Subcutaneous abdominal adipose tissue (tissue), 5 donors: ENCODE data around the gene COL5A1.

ENCODE experiments used
- H3K27ac ChIP-seq: one replicate; pipeline ENCODE4 v1.7.0; 2013; ENCODE audit warnings: low read depth, mild to moderate bottlenecking, inconsistent platforms, low read length, moderate library complexity
- H3K27me3 ChIP-seq, 5 donors: one replicate each; pipeline ENCODE4 v1.7.0; 2013; ENCODE audit warnings: low read length in 5 of 5, inconsistent platforms in 1 of 5; ENCODE audit not compliant: control insufficient read depth in 5 of 5, insufficient read depth in 4 of 5
- H3K36me3 ChIP-seq, 5 donors: one replicate each; pipeline ENCODE4 v1.7.0; 2013; ENCODE audit warnings: low read length in 5 of 5; ENCODE audit not compliant: control insufficient read depth in 5 of 5, insufficient read depth in 5 of 5
- H3K4me1 ChIP-seq, 5 donors: one replicate each; pipeline ENCODE4 v1.7.0; 2013; ENCODE audit warnings: low read length in 5 of 5, mild to moderate bottlenecking in 3 of 5, moderate library complexity in 1 of 5; ENCODE audit not compliant: control insufficient read depth in 5 of 5, insufficient read depth in 5 of 5
- H3K4me3 ChIP-seq, 5 donors: one replicate each; pipeline ENCODE4 v1.7.0; 2013; ENCODE audit warnings: low read length in 5 of 5, low read depth in 1 of 5
- H3K9ac ChIP-seq, 5 donors: one replicate each; pipeline ENCODE4 v1.7.0; 2013; ENCODE audit warnings: low read length in 5 of 5, mild to moderate bottlenecking in 4 of 5, moderate library complexity in 3 of 5
- H3K9me3 ChIP-seq, 5 donors: one replicate each; pipeline ENCODE4 v1.7.0; 2013; ENCODE audit warnings: low read length in 5 of 5; ENCODE audit not compliant: control insufficient read depth in 5 of 5
- donor health status: healthy.
- donor health status: healthy.
- donor health status: healthy.
- donor health status: healthy.
- donor health status: healthy.

The COL5A1 gene

GRCh38 chr9:134793288-134794188 is 151.9 kb downstream of the COL5A1 start:
- Histone ChIP-seq H3K4me1 (peaks cover 0 to 11% (median 0%) of the 10 kb centered on the region in 5 donors), H3K27ac (no peak overlapping the region), H3K4me3 (no peak overlapping the region), H3K27me3 (no peaks in the 10 kb centered on the region), H3K36me3 (peaks cover 0 to 67% (median 57%) of the 10 kb centered on the region in 5 donors), H3K9ac (no peak overlapping the region), H3K9me3 (no peaks in the 10 kb centered on the region)

GRCh38 chr9:134794663-134795370 is 153.2 kb downstream of the COL5A1 start:
- Histone ChIP-seq H3K9me3 (no peaks in the 10 kb centered on the region), H3K9ac (no peak overlapping the region), H3K4me1 (peaks cover 0 to 2% (median 0%) of the 10 kb centered on the region in 5 donors), H3K36me3 (peaks cover 0 to 69% (median 58%) of the 10 kb centered on the region in 5 donors), H3K27ac (no peak overlapping the region), H3K4me3 (no peak overlapping the region), H3K27me3 (no peaks in the 10 kb centered on the region)

- Histone ChIP-seq H3K27ac (no peak overlapping the region), H3K4me3 (no peak overlapping the region), H3K9ac (no peak overlapping the region), H3K9me3 (no peaks in the 10 kb centered on the region), H3K36me3 (peaks cover 0 to 71% (median 60%) of the 10 kb centered on the region in 5 donors), H3K4me1 (no peaks in the 10 kb centered on the region), H3K27me3 (no peaks in the 10 kb centered on the region)
Observed at GRCh38 chr9:134795446-134795845, 153.8 kb downstream of the COL5A1 start.

- Histone ChIP-seq H3K9me3 (no peaks in the 10 kb centered on the region), H3K27ac (no peak overlapping the region), H3K4me1 (no peaks in the 10 kb centered on the region), H3K27me3 (no peaks in the 10 kb centered on the region), H3K4me3 (no peak overlapping the region), H3K9ac (no peak overlapping the region), H3K36me3 (peaks cover 0 to 68% (median 56%) of the 10 kb centered on the region in 5 donors)
Observed at GRCh38 chr9:134796882-134797281, 155.3 kb downstream of the COL5A1 start.

GRCh38 chr9:134800791-134801339 is 159.3 kb downstream of the COL5A1 start:
- peaks cover 0 to 80% (median 76%) of the 10 kb centered on the region in 5 donors for H3K36me3 ChIP-seq
- H3K27ac ChIP-seq: no peak overlapping the region
- no peaks in the 10 kb centered on the region for H3K27me3 ChIP-seq
- H3K9ac ChIP-seq: no peak overlapping the region
- H3K9me3 ChIP-seq: no peaks in the 10 kb centered on the region
- H3K4me1 ChIP-seq: peaks cover 0 to under 1% (median 0%) of the 10 kb centered on the region in 5 donors
- H3K4me3 ChIP-seq: no peak overlapping the region

GRCh38 chr9:134802216-134802795 is 160.7 kb downstream of the COL5A1 start:
- H3K9ac ChIP-seq: no peak overlapping the region
- no peak overlapping the region for H3K4me3 ChIP-seq
- H3K36me3 ChIP-seq: peaks cover 0 to 71% (median 66%) of the 10 kb centered on the region in 5 donors
- no peak overlapping the region for H3K27ac ChIP-seq
- H3K27me3 ChIP-seq: no peaks in the 10 kb centered on the region
- H3K9me3 ChIP-seq: no peaks in the 10 kb centered on the region
- H3K4me1 ChIP-seq: peaks cover 0 to 14% (median 10%) of the 10 kb centered on the region in 5 donors

- H3K9me3 ChIP-seq: no peaks in the 10 kb centered on the region
- peaks cover 6 to 33% (median 24%) of the 10 kb centered on the region in 5 donors for H3K4me1 ChIP-seq
- no peaks in the 10 kb centered on the region for H3K27me3 ChIP-seq
- H3K27ac ChIP-seq: no peak overlapping the region
- no peak overlapping the region for H3K9ac ChIP-seq
- peaks cover 0 to 61% (median 44%) of the 10 kb centered on the region in 5 donors for H3K36me3 ChIP-seq
- H3K4me3 ChIP-seq: no peak overlapping the region
Observed at GRCh38 chr9:134804871-134805270, 163.3 kb downstream of the COL5A1 start.

GRCh38 chr9:134807716-134808446 is 166.3 kb downstream of the COL5A1 start:
- H3K27ac ChIP-seq: no peak overlapping the region
- no peak overlapping the region for H3K4me3 ChIP-seq
- peaks cover 9 to 38% (median 28%) of the 10 kb centered on the region in 5 donors for H3K4me1 ChIP-seq
- no peaks in the 10 kb centered on the region for H3K9me3 ChIP-seq
- peaks cover 3 to 55% (median 37%) of the 10 kb centered on the region in 5 donors for H3K36me3 ChIP-seq
- H3K9ac ChIP-seq: no peak overlapping the region
- H3K27me3 ChIP-seq: no peaks in the 10 kb centered on the region

GRCh38 chr9:134808447-134808792 is 166.8 kb downstream of the COL5A1 start:
- Histone ChIP-seq H3K4me3 (no peak overlapping the region), H3K27me3 (no peaks in the 10 kb centered on the region), H3K4me1 (peaks cover 9 to 38% (median 28%) of the 10 kb centered on the region in 5 donors), H3K36me3 (peaks cover 3 to 56% (median 40%) of the 10 kb centered on the region in 5 donors), H3K27ac (no peak overlapping the region), H3K9ac (no peak overlapping the region), H3K9me3 (no peaks in the 10 kb centered on the region)
